NCI-H2171 (cell line): Measurements from ENCODE around the gene PGR.

ENCODE experiments used
- DNase-seq: peaks from one replicate; lab custom pipeline; 2025; lab: John Stamatoyannopoulos, UW

The PGR gene

GRCh38 chr11:101129203-101129943, at the start of gene PGR:
TSS of gene PGR (minus strand) at chr11:101129813. CDS start at chr11:101129070, 743 bp downstream.
- no peak for DNase-seq

- DNase-seq, result no peak
These were observed 46.8 kb upstream of the PGR start for GRCh38 chr11:101176381-101176780.

DNA sequence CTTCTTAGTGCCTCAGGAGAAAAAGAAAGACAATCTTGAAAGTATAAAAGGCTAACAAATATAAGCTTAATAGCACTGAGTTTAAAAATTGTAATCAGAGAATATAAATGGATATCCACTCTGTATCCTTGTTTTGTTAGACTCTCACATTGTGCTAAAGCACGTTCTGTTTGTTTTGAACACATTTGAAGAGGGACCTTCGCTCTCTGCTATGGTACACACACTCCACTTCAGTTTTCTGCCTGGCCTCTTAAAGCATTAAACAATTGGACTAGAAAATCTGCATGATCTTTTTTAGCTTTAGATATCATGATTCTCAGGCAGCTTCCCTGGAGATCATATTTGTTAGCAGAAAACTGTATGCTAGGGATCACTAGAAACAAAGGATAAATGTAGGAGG, 40.3 kb upstream of the PGR start:
- no peak for DNase-seq

DNA sequence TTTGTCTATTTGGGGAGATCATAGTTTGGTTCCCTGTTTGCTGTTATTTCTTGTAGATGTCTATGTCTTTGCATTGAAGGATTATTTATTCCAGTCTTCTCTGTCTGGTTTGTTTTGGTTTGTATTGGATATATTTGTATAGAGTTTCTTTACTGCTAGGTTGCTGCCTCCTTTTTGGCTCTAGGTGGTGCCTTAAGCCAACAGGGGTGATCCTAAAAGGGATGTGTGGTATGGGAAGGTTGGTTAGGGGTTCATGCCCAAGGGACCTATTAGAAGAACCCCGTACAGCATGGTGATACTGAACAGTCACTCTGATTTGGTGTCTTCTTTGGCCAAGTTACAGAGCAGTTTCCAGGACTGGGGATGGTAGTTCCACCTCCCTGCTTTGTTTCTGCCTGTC, 36.4 kb upstream of the PGR start:
- no peak for DNase-seq

GRCh38 chr11:101158119-101158518, 28.5 kb upstream of the PGR start:
- DNase-seq, result no peak

- DNase-seq, result no peak
These were observed 8.8 kb upstream of the PGR start for GRCh38 chr11:101138245-101138930.

GRCh38 chr11:101133190-101133589, 3.6 kb upstream of the PGR start:
- DNase-seq, result no peak

GRCh38 chr11:101128571-101129202, 926 bp downstream of the PGR start:
- no peak for DNase-seq

DNA sequence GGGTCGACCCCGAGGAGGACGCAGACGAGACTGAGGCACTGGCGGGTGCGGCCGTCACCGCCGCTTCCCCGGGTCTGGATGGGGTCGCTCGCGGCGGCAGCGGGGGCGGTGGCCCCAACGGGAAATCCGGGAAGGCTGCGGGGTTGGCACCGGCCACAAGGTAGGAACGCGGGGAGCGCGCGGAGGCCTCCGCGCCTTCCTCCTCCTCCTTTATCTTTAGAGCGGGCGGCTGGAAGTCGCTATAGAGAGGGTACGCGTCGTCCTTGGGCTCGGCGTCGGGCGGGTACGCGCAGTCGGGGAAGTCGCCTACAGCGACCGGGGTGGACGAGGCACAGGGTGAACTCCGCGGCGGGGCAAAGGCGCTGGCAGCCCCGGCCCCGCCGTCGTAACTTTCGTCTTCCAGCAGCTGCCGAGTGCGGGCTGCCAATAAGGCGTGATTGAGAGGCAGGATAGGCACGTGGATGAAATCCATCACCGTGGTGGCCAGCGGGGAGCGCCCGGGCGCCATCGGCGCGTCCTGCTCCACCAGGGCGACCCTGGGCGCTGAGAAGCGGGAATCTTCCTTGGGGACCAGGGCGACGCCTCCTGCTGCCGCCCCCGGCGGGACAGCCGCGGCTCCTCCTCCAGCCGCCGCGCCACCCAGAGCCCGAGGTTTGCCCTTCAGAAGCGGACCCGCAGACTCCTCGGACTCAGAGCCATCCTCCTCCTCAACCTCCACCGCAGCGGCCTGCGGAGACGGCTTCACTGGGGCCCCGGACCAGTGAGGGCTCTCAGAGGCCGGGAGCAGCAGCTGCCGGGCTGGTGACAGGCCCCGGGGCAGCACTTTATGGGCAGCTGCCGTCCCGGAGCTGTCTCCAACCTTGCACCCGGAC, 1.7 kb downstream of the PGR start:
- no peak for DNase-seq

DNA sequence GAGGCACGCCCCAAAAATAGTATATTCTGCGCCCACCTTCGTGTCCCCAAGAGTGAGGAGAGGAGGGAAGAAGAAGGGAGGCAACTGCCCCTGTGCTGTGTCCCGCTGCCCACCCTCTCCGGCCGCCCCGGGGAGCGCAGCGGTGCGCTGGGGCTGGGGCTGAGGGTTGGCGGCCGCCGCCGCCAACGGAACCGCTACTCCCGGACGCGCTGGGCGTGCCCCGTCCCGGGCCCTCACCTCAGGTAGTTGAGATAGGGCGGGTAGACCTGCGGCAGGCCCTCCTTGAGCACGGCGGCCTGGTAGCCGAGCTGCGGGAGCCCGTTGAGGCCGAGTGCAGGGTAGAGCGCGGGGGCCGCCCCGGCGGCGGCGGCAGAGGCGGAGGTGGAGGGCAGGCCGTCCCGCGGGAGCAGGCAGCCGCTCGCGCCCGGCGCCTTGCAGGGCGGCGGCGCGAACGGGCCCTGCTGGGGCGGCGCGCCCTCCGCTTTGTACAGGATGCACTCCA, 2.4 kb downstream of the PGR start:
- DNase-seq, result no peak

GRCh38 chr11:101126551-101127196, 2.9 kb downstream of the PGR start:
- DNase-seq, result no peak

DNA sequence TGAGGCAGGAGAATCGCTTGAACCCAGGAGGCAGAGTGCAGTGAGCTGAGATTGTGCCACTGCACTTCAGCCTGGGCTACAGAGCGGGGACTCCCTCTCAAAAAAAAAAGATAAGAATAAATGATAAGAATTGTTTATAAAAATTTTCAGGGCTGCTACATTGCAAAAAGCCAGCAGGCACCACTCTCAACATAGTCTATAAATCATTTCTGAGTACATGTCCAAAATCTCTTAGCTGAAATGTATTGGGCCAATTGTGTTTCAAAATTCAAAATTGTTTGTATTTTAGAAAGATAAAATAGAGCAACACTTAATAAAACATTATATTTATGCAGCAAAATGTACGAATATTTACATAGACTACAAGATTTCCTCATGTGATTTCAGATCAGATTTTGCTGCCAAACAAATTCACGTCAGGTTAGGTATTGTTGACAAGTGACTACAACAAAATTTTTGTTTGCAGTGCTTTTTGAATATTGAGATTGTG, 13.9 kb downstream of the PGR start:
- no peak for DNase-seq

DNA sequence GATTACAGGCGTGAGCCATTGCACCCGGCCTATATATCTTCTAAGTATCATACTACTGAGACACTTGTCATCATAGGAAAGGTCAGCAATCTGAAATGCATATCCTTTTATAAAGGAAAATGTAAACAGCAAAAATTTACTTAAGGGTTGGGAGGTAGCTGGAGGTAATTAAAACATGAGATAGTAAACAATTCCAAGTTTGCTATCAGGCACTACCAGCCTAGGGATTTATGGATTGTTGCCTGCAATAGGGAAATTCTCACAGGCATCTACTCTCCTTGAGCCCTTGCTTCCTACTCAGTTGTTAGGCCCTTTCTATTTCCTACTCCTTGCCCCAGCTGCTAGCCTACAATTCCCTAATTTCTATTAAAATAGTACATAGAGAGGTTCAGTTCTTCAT, 16.1 kb downstream of the PGR start:
- DNase-seq, result no peak

GRCh38 chr11:101104716-101105115, 24.9 kb downstream of the PGR start:
- DNase-seq, result no peak

- no peak for DNase-seq
These were observed 26.2 kb downstream of the PGR start for GRCh38 chr11:101103433-101103832.

DNA sequence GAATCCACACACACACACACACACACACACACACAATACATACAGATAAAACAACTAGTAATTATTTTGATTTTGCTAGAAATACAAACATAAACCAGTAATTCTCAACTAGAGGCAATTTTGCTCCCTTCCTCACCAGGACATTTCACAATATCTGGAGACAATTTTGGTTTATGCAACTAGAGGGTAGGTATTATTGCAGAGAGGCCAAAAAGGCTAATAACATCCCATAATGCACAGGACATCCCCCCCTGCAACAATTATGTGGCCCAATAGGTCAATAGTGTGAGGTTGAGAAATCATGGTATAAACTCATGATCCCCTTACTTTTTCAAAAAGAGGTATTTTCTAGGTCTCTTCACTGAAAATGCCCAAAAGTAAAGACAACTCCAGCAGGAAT, 29.0 kb downstream of the PGR start:
- no peak for DNase-seq

DNA sequence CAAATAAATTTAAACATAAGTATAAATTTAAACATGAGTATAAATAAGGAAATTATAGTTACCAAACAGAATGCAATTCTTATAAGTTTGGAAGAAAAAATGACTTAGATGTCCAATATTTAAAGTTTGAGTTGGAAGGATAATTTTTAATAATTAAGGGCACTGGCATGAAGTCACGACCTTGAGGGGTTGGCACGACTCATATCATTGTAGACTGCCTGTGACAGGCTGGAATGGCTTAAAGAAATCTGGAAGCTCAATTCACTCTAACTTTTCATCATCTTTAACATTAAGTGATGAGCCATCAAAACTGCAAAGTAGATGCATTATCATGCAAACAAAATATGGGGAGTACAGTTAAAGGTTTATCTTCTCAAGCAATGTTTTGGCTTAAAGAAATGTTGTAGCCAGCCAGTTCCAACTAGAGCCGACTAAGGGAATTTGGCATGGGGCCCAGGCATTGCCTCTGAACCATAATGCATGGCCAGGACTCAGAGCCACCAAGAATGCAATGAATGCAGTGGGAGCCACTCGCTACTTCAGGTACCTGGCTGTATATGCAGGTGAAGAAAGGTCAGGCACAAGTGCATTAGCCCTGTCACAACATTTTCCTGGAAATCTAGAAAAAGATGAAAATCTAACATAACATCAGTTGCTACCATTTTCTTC, 33.4 kb downstream of the PGR start:
- no peak for DNase-seq

DNA sequence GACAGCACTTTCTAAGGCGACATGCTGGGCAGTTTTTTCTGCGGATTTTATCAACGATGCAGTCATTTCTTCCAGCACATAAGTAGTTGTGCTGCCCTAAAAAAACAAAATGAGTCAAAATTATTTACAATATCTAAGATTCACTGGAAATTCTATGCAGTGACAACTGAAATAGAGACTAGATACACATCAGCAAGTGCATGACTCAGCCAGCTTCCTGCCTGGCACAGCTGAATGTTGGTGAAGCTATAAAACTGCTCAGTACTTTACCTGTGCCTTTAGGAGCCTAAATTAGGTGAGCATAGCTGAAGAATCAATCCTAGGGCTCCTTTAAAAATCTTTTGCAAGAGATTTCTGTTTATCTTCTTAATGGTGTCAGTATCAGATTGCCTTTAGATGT, 37.8 kb downstream of the PGR start:
- DNase-seq, result no peak

GRCh38 chr11:101090679-101091270, 38.8 kb downstream of the PGR start:
- DNase-seq, result no peak

GRCh38 chr11:101083335-101083734, 46.3 kb downstream of the PGR start:
- DNase-seq, result no peak
